SK-N-SH treated with all-trans-retinoic acid at 6 μM for 48 hours (cell line): Measurements from ENCODE around the gene SNX32.

Experiments
- PATZ1 ChIP-seq: fragments of 250-450 bp; sonication (Bioruptor Pico); IDR thresholded peaks from 2 replicates; pipeline ENCODE4 v1.8.0; 2020; ENCODE audit warnings: mild to moderate bottlenecking, moderate library complexity, borderline replicate concordance
- ZNF8 ChIP-seq: fragments of 450-650 bp; formaldehyde crosslinking; IDR thresholded peaks from 2 replicates; pipeline ENCODE4 v1.5.0; 2020; ENCODE audit warnings: mild to moderate bottlenecking, moderate library complexity

DNA sequence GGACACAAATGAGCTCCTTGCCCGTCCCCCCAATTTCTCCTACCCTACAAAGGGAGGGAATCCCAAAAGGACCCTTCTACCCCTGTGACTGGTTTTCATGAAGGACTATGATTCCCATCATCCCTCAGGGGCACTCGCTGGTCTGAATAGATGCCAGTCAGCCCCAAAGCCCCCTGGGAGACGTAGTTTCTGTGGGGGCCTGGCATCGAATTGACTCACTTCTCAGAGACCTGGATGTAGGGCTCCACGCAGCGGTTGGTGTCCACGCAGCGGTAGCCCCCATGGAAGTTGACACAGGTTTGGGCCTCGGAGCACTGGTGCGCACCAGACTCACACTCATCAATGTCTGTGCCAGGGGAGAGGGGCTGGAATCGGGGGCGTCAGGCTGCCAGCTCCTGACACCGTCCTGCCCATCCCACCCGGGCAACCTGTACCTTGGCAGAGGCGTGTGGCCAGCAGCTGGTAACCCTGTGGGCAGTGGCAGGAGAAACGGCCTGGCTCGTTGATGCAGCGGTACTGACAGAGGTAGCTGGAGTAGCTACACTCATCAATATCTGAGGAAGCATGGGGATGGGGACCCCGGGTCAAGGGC is 34.4 kb downstream of the SNX32 start:
- TF ChIP-seq ZNF8, result no peak
- no peak for TF ChIP-seq PATZ1 (CRISPR knock-in tag)
